Panc1 (cell line): Measurements from ENCODE around the gene SPATA31D1.

Experiments
- CTCF ChIP-seq: fragments of 450-650 bp; IDR thresholded peaks from 2 replicates; pipeline ENCODE4 v1.5.1; 2017; ENCODE audit warnings: mild to moderate bottlenecking
- REST ChIP-seq, 2 experiments: IDR thresholded peaks; 2 replicates each; pipeline ENCODE4 v1.6.1; 2011 to 2012; ENCODE audit warnings: low read depth in 2 of 2, control low read depth in 1 of 2, low read length in 1 of 2, mild to moderate bottlenecking in 1 of 2, moderate library complexity in 1 of 2; ENCODE audit not compliant: insufficient read depth in 1 of 2
- TCF7L2 ChIP-seq: IDR thresholded peaks from 2 replicates; pipeline ENCODE4 v1.6.1; 2011; ENCODE audit warnings: mild to moderate bottlenecking, low read depth, low read length, inconsistent platforms

- TF ChIP-seq CTCF = no peak
- TF ChIP-seq TCF7L2 = no peak
- no peak for TF ChIP-seq REST (IDR thresholded peaks at IDR 0.05; ENCODE audit: insufficient read depth in 1 of 2, low read depth in 2 of 2, low read length in 1 of 2)
Observed at GRCh38 chr9:82010711-82011110, 22.1 kb downstream of the SPATA31D1 start.
